Stimulated activated CD4-positive, alpha-beta T cell treated with anti-CD3 and anti-CD28 coated beads, Interleukin-4, amount 100 ng/mL, for 24 hours (primary cell): ENCODE data around the gene FNIP2.
"Not testable (repeated sequence)": the region's sequence is repeated elsewhere in the genome, so short reads cannot be mapped to it uniquely, and the experiment has no call there.

Experiments
- DNase-seq: peaks from one replicate; pipeline ENCODE4 v3.0.0-alpha.2; 2020

Gene FNIP2

DNA sequence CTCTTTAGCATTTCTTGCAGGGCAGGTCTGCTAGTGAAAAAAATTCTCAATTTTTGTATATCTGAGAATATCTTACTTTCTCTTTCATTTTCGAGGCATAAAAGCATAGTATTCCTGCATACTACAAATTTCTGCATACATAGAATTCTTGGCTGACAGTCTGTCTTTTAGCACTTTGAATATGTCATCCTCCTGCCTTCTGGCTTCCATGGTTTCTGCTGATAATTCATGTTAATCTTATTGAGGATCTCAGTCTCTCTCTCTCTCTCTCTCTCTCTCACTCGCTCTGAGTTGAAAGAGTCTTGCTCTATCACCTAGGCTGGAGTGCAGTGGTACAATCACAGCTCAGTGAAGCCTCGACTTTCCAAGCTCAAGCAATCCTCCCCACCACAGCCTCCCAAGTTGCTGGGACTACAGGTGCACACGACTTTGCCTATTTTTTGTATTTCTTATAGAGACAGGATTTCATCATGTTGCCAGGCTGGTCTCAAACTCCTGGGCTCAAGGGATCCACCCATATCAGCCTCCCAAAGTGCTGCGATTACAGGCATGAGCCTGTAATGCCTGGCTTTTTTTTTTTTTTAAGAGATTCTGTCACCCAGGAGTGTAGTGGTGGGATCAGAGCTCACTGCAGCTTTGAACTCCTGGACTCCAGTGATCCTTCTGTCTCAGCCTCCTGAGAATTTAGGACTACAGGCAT is 161.3 kb downstream of the FNIP2 start:
- no peak for DNase-seq

DNA sequence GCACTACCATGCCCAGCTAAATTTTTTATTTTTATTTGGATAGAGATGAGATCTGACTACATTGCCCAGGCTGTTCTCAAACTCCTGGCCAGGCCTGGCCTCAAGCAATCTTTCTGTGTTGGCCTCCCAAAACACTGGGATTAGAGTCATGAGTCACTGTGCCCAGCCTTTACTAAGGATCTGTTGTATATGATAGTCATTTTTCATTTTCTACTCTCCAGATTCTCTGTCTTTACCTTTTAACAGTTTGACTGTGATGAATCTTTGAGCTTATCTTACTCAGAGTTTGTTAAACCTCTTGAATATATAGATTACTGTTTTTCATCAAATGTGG is 161.8 kb downstream of the FNIP2 start:
- no peak for DNase-seq

DNA sequence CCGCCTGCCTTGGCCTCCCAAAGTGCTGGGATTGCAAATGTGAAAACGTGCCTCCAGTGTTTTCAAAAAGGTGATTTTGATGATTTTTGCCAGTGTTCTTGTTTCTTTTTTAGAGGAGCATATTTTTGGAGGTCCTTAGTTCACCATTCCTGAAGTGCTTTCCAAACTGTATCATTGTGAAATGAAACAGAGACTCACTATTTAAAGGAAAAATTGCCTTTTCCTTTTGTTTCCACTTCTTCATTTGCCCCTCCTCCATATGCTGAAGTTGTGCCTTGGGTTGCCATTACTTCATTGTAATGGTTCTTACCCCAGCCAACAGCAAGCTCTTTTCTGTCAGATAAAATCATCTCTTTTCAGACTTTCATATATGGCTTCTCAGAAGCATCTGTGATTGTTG is 164.4 kb downstream of the FNIP2 start:
- DNase-seq: no peak

DNA sequence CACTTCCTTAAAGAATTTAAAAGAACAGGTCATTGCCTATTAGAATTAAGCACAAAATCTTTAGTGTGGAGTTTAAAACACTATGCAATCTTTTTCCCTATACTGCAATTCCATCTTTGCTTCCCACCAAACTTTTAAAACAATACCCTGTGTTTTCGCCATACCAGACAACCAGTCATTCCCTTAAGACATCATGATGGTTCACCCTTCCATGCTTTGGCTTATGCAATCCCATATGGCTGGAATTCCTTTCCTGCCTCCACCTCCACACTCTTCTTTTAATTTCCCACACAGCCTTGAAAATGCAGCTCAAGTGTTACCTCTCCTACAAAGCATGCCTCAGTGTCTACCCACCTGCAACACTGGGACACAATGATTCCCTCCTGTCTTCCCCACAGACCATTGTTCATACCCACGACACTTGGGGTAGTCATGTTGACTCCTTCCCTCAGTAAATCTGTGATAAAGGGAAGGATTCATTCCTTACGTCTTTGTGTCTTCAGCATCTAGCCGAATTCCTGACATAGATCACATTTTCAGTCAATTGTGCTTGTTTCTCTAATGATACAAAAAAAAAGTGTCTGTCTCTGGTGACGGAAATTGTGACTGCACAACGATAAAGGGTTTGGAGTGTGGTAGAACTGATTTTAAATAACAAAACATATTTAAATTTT is 166.3 kb downstream of the FNIP2 start:
- DNase-seq: no peak

DNA sequence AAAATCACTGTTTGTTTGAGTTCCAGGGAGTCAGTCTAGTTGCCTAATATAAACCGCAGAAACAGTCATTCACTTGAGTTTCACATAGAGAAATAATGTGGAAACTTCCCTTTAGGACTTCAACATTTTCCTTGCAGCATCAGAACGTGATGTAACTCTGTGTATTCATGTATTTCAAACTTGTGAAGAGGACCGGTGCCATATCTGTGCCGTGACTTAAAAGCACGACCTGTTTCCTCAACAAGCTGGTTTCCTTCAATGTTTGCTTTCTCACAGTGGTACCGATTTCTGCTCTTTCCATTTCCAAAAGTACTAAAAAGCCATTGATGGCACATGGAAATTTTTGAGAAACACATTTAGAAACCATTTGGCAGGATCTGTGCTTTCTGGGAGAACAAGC is 167.4 kb downstream of the FNIP2 start:
- DNase-seq: no peak

DNA sequence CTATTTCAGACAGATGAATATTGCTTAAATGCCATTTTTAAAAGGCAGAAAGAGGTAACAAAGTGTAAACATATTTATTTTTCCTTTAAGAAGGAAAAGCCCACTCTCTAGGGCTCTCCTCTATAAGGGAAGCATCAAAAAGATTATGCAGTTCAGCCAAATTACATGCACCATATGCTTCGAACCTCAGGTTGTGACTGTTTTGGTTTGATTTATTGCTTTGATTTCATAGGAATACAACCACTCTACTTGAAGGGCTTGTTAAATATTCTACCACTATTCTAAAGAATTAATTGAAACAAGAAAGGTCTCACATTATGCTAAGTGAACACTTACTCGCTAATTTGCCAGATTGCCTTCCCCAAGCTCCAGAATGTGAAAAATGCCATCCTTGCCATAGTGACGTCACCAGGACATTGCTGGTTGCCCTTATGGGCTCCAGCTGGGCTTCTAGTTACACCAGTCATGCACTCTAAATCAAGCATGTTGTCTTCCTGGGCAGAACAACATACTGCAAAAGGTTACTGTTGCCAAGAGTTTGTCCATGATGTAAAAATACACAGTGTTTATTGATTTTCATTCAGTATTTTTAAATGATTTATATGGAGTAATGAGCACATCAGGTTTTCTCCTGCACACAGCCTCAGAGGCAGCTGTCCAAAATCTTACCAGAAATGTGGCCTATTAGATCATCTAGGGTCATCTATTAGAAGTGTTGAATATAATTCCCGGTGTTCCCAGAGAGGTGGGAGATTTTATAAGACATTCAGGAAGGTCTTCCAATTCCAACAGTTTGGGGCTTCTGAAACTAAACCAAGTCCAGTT is 169.6 kb downstream of the FNIP2 start:
- DNase-seq: no peak

DNA sequence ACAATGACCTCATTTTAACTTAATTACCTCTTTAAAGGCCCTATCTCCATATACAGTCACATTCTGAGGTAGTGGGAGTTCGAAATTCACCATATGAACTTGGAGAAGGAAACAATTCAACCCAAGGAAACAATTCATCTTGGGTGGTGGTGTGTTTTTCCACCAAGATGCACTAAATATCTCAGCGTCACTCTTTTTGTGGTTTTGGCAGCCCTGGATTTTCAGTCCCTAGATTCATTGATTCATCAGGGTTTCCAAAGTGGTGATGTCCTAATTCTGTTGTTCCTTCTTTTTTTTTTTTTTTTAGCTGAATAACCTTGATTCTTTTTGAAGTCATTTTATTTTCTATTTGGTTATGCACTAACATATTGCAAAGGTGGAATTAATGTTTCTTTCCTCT is 171.4 kb downstream of the FNIP2 start:
- DNase-seq: no peak

DNA sequence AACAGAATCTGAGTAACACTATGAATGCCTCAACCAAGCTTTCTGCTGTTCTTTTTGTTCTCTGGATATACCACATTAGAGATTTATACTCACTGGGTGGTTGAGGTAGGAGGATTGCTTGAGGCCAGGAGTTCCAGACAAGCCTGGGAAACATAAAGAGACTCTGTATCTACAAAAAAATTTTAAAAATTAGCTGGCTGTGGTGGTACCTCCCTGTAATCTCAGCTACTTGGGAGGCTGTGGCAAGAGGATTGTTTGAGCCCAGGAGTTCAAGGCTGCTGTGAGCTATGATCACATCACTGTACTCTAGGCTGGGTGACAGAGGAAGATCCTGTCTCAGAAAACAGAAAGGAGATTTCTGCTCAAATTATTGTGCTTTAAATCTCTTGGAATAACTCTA is 172.5 kb downstream of the FNIP2 start:
- DNase-seq: no peak

DNA sequence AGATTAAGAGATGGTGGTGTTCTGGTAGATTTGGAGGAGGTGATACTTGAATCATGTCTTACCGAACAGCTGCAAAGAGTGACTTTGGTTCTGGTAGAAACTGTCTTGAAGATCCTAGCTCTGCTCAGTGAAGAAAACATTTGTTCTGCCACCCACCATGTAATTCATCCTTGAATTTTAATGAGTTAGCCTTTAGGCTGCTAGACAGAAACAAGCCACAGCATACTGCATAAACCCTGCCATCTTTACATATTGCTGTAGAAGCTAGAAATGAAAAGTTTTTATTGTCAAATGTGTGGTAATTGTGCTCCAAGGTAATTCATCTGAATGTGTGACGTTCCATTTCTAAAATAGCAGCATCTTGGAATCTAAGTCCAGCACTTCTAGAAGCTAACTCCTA is 173.1 kb downstream of the FNIP2 start:
- no peak for DNase-seq

DNA sequence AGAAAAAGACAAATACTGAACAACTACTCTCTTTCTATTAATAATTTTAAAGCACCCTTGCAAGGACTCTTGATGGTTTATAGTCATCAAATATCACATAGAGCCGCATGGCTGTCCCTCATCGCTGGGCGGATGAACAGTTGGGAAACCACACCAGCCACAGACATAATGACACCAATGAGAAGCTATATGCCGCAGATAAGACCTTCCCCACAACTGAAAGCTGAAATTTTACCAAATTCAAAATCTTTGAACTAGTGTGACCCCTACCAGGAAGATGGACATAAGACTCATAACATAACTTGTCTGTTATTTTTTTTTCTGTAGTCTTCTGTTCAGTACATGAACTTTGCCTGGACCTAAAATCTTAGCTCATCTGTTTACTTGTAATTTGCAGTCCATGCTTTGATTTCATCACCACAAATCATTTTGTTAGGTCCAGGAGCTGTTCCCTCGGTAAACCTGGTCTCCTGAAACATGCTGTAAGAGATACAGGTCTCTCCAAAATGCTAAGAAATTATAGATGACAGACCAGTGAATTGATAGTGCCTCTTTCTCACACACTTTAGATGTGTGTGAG is 176.8 kb downstream of the FNIP2 start:
- DNase-seq: no peak

DNA sequence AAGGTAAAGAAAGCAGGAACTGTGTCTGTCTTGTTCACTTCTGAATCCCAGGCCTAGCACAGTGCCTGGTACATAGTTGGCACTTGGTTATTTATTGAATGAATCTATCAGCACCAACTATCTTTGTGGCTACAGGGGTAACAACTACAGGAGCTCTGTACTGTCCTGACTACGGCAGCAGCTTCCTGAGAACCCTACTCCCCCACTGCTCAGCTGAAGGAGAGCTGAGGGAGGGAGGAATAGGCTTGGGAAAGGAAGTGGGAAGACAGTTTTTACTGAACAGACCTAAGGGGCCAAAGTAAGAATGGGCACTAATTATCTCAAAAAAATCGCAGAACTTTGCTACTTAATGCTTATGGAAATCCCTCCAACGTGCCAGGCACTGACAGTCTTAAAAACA is 178.0 kb downstream of the FNIP2 start:
- DNase-seq: no peak

DNA sequence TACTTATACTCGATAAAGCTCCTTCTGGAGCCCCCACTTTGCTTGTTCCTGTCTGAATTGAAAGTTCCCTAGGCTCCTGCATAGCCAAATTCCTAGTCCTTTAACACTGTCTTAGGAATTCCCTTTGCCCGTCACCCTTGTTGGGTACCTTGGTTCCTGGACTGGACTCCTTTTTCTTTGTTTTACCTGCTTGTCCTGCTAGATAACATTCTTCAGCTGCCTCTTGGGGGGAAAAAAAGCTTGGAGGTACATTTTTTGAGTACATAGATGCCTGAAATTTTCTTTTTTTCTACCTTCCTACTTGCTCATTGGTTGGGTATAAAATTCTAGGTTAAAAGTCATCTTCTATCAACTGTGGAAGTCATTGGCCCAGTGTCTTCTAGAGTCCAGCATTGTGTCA is 179.2 kb downstream of the FNIP2 start:
- no peak for DNase-seq

DNA sequence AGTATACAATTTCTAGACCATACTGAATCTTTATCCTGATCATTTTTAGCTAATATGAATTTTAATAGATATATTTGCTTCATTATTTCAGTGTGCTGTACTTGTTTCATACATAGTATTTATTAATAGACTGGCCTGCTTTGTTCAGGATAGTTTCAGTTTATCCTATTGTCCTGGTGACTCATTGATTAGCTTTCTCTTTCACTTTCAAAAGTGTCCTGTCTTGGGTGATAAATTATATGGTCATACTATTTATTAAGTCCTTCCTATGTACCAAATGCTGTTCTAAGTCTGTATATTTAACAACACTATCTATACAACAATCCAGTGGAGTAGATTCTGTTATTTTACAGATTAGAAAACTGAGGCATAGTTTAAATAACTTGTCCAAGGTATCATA is 180.3 kb downstream of the FNIP2 start:
- no peak for DNase-seq

DNA sequence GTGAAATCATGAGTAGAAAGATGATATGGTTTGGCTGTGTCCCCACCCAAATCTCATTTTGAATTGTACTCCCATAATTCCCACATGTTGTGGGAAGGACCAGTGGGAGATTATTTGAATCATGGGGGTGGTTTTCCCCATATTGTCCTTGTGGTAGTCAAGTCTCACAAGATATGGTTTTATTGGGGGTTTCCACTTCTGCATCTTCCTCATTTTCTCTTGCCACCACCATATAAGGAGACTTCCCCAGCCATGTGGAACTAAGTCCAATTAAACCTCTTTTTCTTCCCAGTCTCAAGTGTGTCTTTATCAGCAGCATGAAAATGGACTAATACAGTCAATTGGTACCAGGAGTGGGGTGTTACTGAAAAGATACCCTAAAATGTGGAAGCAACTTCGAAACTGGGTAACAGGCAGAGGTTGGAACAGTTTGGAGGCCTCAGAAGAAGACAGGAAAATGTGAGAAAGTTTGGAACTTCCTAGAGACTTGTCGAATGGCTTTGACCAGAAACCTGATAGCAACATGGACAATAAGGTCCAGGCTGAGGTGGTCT is 183.5 kb downstream of the FNIP2 start:
- DNase-seq: not testable (repeated sequence)

DNA sequence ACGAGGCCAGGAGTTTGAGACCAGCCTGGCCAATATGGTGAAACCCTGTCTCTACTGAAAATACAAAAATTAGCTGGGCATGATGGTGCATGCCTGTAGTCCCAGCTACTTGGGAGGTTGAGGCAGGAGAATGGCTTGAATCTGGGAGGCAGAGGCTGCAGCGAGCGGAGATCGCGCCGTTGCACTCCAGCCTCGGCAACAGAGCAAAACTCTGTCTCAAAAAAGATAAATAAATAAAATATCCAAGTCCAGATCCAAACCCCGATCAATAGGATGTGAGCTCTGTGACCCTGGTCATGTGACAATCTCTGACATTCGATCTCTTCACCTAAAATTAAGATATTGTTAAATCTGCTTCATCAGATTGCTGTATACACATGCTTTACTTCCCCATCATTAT is 187.5 kb downstream of the FNIP2 start:
- not testable (repeated sequence) for DNase-seq

DNA sequence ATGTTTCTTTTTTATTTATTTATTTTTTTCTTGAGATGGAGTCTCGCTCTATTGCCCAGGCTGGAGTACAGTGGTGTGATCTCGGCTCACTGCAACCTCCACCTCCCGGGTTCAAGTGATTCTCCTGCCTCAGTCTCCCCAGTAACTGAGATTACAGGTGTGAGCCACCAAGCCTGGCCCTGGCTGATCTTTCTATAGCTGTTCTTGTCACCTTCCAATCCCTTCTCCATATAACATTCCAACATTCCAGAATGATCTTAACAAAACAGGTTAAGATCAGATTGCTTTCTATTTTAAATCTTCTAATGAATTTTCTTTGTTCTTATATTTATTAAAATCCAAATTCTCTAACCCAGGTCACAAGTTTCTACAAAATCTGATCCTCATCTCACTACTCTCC is 188.1 kb downstream of the FNIP2 start:
- not testable (repeated sequence) for DNase-seq
